VCaP (cell line): ENCODE measurements around the gene UQCC3.
"Not testable (repeated sequence)": the region's sequence is repeated elsewhere in the genome, so short reads cannot be mapped to it uniquely, and the experiment has no call there.

ENCODE experiments used
- H3K27ac ChIP-seq: fragments of 450-650 bp; 2 replicates; pipeline ENCODE4 v1.5.1; 2017
- TF ChIP-seq, protein P1 (sequence below): fragments of 450-650 bp; conservative IDR thresholded peaks from 2 replicates; pipeline ENCODE4 v1.5.1; 2017; ENCODE audit warnings: mild to moderate bottlenecking, moderate library complexity

The UQCC3 gene

DNA sequence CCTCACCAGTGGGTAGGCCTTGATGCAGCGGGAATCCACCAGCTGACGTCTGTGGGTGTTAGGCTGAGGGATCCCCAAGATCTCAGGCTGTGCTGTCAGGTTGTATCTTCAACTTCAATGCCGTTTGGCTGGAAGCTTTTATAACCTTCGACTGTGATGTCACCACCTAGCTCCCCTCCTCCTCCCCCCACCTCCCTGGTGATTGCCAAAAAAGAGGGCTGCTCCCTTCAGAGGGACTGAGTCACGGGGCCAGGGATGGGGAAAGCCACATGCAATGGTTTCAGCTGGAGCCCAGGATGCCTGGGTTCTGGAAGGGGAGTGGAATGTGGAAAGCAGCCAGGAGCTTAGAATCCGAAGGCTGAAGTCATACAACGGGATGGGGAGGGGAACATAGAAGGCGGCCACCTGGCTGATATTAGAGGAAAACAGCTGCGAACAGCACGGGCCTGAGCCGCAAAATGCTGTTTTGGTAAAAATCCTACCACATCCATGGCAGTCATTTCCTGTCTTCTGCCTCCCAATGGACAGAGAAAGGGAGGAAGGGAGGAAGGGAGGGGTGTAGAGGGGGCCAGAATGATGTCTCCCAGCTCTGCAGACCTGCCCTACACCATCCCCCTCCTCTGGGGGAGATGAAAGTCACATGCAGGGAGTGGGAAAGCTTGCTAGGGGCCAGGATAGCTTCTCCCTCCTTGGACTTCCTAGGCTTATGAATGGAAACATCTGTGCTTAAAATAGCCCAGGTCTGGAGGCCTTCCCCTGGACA, 18.1 kb downstream of the UQCC3 start, which contains the start of gene LRRN4CL:
LRRN4CL (minus strand) TSS at position 110 of the 763 bp plus-strand sequence. CDS start 1,022 bp downstream, outside the sequence.
- H3K27ac ChIP-seq, result no peak within 1 kb of the TSS
- TF ChIP-seq, protein P1, sequence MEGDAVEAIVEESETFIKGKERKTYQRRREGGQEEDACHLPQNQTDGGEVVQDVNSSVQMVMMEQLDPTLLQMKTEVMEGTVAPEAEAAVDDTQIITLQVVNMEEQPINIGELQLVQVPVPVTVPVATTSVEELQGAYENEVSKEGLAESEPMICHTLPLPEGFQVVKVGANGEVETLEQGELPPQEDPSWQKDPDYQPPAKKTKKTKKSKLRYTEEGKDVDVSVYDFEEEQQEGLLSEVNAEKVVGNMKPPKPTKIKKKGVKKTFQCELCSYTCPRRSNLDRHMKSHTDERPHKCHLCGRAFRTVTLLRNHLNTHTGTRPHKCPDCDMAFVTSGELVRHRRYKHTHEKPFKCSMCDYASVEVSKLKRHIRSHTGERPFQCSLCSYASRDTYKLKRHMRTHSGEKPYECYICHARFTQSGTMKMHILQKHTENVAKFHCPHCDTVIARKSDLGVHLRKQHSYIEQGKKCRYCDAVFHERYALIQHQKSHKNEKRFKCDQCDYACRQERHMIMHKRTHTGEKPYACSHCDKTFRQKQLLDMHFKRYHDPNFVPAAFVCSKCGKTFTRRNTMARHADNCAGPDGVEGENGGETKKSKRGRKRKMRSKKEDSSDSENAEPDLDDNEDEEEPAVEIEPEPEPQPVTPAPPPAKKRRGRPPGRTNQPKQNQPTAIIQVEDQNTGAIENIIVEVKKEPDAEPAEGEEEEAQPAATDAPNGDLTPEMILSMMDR, result no peak

DNA sequence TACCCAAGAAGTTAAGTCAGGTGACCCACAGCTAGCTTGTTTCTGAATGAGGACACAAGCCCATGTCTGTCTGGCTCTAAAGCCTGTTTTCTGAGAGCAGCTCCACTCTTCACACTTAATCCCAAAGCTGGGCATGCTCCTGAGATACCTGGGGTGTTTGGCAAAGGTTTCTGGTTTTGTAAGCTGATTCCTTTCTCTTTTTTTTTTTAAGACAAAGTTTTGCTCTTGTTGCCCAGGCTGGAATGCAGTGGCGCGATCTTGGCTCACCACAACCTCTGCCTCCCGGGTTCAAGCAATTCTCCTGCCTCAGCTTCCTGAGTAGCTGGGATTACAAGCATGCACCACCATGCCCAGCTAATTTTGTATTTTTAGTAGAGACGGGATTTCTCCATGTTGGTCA, 22.2 kb downstream of the UQCC3 start:
- not testable (repeated sequence) for H3K27ac ChIP-seq

DNA sequence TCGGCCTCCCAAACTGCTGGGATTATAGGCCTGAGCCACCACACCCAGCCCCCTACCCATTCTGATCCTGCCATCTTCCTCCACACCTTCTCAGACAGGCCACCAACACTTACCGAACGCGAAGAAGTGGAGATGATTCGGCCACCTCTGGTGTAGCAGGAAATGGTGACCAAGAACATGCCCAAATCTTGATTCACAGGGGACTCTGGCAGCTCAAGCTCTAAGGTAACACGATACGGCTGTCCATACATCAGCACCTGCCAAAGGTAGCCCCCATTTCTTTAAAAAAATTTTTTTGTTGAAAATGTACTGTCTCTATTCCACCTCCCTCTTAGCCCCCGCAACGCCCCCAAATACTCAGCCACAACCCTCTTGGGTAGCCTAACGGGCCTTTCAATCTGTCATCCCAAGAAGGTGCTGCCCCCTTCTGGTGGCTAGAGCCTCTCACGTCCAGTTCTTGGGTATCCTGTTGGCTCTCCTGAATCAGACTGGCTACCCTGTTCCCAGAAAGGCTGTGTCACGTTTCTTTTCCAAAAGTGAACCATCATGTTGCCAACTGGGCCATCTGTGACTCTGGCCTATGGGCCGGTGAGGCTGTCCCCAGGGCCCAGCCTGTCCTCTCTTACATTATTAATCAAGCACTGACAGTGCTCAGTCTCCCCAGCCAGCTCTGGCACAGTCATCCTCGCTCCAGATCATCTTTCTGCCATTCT, 23.1 kb downstream of the UQCC3 start:
- no peak overlapping the region for H3K27ac ChIP-seq
- TF ChIP-seq, protein P1, result peak; percentile 83

DNA sequence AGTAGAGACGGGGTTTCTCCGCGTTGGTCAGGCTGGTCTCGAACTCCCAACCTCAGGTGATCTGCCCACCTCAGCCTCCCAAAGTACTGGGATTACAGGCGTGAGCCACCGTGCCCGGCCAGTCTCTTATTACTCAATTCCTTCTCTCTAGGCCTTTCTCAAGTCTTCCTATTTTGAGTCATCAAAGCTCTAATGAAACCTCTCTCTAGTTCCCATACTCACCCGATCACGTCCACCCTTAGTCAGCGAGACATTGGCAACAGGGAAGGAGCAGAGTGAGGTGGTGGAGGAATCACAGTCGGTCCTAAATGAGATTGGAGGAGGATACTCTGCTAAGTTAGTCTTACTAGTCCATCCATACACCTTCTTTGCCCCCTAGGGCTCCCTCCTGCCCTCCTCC, 30.8 kb downstream of the UQCC3 start:
- no peak overlapping the region for H3K27ac ChIP-seq
- TF ChIP-seq, protein P1, result no peak

DNA sequence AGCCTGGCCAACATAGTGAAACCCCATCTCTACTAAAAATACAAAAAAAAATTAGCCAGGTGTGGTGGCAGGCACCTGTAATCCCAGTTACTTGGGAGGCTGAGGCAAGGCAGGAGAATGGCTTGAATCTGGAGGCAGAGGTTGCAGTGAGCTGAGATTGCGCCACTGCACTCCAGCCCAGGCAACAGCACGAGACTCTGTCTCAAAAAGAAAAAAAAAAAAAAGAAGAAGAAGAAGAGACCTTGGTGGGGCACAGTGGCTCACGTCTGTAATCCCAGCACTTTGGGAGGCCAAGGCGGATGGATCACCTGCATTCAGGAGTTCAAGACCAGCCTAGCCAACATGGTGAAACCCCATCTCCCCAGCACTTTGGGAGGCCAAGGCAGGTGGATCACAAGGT, 32.4 kb downstream of the UQCC3 start:
- peak overlapping the region; percentile 93 for H3K27ac ChIP-seq

DNA sequence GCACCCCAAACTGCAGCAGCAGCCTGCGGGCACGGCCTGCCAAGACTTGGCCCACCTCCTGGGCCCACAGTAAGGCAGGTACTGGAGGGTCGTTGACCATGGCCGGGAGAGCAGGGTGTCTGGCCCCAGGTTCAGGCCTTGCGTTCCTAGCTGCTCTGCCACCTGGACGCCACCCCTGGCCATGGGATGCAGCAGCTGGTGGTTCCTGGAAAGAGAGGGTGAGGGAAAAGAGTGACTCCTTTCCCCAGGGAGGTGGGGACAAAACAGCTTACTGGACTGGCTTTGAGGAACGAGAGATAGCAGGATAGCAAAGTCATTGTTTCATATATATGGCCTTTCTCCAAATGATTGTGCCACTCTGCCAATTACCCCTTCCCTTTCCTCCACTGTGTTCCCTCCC, 33.9 kb downstream of the UQCC3 start:
- TF ChIP-seq, protein P1, result peak; percentile 33; the same call in 1 of the 2 replicates
- peak overlapping the region; percentile 93 for H3K27ac ChIP-seq

DNA sequence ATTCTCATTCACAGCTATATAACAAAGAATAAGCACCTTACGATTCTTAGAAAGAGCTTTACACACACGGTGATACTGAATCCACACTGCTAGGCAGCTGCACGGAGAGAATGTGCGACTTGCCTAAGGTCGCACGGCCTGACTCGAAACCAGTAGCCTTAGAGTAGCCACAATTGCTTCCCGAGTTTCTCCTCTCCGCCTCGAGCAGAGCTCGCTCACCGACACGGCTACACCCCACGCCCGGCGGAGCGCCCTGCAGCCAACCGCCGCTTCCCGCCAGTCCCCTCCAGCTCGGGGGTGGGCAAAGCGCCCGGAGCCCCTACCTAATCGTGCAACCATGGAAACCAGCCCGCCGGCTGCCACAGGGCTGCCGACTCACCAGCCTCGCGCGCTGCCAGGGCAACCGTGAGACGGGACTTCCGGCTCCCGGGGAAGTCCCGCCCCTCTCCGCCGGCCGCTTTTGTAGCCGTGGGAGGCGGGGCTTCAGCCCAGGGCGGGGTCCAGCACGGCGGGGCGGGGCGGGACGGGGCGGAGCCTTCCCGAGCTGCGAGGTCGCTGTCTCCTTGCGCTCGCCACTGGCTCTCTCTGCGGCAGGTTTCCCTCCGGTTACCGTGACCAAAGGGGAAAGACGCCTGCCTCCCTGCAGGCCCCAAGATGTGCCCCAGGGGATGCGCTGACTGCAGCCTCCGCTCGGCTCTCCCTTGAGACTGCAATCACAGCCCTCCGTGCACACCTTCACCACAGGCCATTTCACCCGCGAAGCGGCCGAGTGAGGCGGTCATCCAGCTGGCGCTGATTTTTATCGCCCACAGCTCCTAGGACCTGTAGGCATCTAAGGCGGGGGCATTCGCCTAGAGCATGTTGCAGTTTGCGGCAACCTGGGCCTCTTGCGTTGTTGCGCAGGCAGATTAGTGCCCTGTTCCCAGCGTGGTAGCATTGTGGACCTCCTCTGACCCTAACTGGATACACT, 34.7 kb downstream of the UQCC3 start:
- TF ChIP-seq, protein P1, result no peak
- H3K27ac ChIP-seq, result peak overlapping the region; percentile 93

DNA sequence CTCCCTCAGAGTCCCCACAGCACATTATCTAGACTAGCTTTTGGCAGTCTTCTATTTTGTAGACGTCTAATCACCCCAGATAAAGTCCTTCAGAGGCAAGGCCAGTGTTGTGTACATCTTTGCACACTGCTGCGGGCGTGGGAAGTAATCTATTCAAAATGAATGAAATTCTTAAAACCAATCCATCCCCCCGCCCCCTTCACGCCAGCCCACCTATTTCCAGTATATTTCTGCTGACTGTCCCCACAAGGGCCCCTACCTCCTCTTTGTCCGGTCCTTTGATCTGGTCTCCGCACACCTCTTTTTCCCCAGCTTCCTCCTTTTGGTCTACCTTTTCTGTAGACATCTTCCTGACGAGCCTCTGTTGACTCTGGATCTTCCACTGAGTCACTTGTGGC, 35.4 kb downstream of the UQCC3 start:
- TF ChIP-seq, protein P1, result no peak
- peak overlapping the region; percentile 93 for H3K27ac ChIP-seq
